HG03025 (cell line): ENCODE data around the gene KCNJ4.
"Not testable (repeated sequence)": the region's sequence is repeated elsewhere in the genome, so short reads cannot be mapped to it uniquely, and the experiment has no call there.

ENCODE experiments used
- ATAC-seq: cut with Tn5 transposase; IDR thresholded peaks from one replicate; pipeline ENCODE4 v1.9.1; 2021; ENCODE audit warnings: mild to moderate bottlenecking, moderate library complexity; ENCODE audit not compliant: unreplicated experiment, low FRiP score

KCNJ4 gene

GRCh38 chr22:38474003-38474607, 19.1 kb upstream of the KCNJ4 start:
- ATAC-seq = no peak

DNA sequence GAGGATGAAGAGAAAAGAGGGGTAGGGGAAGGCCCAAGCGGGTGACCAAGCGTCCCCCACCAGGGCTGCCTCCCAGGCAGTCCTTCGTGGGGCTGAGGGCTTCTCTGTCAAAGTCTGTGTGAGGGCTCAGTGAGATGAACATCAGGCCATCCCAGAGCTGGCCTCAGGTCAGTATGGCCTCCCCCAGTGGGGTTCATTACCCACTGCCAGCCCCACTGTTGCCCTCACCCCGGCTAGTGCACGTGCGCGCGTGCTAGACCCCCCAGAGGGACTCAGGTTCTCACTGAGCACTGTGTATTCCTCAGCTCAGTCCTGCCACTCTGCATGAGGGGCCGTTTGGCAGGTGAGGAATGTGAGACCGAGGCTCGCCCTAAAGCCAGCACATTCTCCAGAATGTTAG, 16.2 kb upstream of the KCNJ4 start:
- no peak for ATAC-seq

DNA sequence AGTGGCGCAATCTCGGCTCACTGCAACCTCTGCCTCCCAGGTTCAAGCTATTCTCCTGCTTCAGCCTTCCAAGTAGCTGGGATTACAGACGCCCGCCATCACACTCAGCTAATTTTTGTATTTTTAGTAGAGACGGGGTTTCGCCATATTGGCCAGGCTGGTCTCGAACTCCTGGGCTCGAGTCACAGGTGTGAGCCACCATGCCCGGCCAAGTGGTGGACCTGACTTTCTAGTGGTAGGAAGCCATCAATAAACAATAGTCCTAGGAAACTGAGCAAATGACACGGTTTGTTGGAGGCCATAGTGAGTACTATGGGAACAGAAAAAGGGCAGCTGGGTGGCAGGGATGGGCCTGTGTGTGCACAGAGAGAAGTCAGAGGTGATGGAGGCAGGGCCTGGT, 15.2 kb upstream of the KCNJ4 start:
- not testable (repeated sequence) for ATAC-seq

DNA sequence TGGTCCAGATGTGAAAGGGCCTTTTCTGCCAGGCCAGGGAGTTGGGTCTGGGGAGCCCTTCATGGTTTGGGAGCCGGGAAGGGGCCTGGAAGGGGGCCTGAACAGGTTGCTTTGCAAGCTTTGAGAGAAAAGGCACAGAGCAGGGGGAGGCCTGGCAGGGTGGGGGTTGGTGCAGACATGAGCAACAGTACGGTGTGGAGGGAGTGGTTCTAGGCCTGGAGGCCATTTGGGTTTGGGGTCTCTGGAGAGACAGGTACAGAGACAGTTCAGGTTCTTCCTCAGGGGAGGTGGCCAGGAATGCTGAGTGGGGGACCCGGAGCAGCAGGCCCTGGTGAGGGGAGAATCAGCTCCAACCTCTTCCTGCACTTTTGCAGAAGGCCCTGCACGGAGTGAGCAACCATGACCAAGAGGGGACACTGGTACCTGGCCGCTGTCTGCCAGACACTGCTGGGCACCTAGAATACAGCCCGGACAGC, 14.3 kb upstream of the KCNJ4 start:
- ATAC-seq = no peak

DNA sequence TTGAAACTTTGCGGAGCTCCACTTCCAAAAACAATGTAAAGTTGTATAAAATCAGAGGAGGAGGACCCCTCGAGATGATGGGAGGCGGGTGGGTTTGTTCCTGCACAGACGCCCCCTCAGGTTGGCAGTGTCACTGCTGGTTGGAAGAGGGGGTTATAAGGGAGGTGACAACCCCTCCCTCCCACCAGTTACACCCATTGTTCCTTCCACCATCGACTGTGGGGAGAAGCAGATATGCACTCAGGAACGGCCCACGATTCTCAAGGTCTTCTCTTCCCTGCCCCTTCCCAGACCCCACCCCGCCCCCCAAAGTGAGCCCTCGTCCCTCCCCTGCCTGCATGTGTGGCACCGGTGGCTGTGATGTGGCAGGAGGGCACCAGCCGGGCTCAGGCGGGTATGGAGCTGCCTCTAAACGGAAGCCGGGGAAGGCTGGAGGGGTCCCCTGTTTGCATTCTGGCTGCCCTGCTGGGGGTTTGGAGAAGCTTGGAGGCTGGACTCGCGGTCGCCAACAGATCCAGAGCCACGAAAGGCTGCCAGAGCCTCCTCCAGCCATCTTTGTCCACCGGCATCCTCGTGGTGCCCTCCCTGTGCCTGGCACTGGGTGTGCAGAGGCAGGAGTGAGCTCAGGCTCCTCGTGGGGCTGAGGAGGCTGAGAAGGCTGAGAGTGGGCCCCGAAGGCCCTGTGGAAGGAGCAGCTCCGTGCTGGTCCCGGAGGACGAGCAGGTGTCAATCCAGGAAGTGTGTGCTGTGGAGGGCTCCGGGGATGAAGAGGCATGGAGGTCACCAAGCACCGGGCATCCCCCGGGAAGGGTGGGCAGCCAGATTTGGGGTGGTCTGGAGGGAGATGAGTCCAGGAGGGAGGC, 13.7 kb upstream of the KCNJ4 start:
- ATAC-seq = no peak

DNA sequence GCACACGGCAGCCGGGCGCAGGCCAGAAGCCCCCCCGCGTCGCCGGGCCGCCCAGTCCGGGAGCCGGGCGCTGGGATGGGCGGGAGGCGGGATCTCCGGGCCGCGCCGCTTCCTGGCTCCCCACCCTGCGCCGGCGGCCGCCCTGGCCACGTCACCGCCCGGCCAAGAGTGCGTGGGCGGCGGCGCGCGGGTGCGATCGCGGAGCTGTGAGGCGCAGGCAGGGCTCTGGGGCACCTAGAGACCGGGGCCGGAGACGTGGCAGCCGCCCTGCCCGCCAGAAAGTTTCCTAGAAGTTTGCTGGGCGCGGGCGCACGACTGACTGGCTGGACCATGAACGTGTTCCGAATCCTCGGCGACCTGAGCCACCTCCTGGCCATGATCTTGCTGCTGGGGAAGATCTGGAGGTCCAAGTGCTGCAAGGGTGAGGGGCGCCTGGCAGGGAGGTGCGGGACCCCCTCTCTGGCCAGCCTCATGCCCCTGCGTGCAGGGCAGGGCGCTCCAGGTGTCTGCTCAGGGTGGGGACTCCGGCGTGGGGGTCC, 13.0 kb upstream of the KCNJ4 start, which contains the start of gene KDELR3:
TSS of gene KDELR3 (plus strand) at position 193 of the 539 bp plus-strand sequence. CDS start at position 331, 138 bp downstream.
- ATAC-seq = no peak

DNA sequence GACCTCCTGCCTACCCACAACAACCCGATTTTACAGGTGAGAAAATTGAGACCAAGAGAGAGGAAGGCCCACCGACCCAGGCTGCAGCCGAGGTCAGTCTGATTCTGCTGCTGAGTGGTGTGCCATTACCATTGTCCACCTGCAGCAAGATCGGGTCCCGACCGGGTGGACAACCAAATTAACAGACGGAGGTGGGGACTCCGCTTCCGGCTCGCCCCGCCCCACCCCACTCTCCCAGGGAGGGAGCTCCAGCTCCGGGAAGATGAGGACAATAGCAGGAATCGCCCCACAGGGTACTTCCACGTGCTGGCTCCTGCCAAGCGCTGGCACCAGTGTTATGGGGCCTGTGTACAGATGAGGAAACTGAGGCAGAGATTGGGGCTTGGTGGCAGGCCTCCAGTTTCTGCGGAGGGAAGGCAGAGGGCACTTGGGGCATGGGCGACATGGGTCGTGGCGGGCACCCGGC, 12.5 kb upstream of the KCNJ4 start:
- no peak for ATAC-seq

DNA sequence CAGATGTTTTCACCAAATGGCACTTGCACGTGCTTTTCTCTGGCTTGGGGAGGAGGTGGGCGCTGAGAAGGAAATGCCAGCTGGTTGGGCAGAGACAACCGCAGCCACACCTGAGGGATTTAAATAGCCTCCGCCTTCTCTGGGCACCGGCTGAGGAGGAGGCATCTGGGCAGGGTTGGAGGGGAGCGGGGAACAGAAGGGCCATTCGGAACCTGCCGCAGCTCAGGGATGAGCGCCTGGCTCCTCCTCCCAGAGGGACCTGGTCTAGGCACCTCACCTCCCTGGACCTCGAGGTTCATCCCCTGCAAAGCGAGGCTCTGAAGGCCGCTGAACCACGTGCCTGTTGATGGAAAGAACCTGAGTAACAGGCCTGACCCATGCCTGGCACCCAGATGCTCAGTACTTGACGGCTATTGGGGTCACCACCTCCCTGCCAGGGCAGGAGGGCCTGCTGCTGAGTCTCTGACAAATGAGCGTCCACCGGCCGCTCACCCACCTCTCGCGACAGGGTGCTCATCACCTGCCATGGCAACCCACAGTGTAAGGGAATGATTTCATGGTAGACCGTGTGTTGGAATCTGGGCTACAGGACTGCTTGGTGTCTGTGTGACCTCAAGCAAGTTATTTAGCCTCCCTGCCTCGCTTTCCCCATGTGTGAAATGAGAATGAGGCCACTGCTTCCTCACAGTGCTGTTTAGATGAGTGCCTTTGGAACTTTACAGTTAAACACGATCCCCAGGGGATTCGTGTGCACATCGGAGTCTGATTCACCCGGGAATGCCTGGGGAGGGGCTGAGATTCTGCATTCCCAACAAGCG, 10.9 kb upstream of the KCNJ4 start:
- ATAC-seq = no peak

DNA sequence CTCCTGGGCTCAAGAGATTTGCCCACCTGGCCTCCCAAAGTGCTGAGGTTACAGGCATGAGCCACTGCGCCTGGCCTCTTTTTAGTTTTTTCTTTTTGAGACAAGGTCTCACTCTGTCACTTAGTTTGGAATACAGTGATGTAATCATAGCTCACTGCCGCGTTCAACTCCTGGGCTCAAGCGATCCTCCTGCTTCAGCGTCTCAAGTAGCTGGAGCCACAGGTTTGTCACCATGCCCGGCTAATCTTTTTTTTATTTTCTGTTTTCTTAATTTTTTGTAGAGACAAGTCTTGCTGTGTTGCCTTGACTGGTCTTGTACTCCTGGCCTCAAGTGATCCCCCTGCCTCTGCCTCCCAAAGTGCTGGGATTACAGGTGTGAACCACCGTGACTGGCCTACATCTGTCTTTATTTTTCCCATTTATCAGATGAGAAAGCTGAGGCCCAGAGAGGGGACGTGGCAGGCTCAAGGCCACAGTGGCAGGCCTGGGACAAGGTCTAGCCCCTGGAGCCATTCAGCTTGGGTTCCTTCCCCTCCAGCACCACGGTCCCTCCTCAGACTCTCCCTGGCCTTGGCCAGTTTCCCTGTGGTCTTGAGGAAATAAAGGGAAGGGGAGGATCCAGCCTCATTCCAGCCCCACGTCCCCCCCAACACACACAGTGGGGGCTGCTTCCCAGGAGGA, 10.1 kb upstream of the KCNJ4 start:
- ATAC-seq = no peak

DNA sequence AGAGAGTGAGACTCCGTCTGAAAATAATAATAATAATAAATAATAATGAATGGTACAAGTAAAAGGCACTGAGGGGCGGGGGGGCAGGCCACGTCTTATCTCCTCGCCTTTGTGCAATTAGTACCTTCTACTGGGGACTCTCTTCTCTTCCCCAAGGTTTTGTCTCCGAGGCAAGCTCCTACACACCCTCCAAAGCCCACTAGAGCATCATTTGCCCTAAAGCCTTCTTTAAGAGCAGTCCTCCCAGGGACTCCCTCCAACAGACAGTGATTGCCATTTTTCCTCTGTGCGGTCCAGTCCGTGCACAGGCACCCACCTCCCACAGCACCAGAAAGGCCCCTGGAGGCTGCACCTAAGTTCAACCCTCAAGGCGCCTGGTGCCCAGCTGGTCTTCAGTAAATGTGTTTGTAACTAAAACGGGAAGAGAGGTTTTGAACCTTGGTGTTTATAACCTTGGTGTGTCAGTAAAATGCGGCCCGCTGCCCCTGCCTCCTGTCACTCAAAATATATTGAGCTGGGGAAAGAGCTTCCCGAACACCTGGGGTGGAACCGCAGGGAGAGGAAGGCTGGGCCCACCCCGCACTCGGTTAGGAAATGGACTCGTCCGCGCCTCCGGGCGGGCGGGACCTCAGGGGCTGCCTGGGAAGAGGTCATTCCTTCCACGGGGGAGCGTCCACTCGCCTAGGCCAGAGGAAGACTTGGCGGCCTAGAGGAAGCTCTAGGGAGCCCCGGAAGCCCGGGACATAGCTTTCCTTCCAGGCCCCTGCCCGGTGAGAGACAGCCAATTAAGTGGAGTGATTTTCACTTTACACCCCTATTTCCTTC, 8.2 kb upstream of the KCNJ4 start:
- ATAC-seq = no peak

DNA sequence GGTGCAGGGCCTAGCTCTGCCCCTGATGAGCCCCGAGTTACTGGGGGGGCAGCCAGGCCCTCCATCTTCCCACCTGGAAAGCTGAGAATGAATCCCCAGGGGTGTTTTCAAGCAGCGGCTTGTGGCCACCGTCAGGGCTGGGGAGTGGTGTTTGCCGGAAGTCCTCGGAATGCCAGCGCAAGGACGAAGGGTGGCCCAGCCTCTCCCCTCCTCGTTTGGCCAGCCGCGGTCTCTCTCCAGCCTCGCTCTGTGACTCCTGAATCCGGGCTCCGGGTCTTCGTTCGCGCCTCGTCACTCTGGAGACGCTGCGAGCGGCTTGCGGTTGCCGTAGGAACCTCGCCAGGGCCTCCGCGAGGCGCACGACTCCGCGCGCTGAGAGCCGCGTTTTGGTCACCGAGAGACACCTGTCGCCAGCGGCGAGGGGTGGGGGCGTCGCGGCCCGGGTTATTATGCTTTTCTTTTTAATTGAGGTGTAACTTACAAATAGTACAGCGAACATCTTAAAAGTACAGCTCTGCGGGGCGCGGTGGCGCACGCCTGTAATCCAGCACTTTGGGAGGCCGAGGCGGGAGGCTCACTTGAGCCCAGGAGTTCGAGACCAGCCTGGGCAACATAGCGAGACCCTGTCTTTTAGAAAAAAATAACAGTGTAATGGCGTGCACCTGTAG, 6.5 kb upstream of the KCNJ4 start:
- no peak for ATAC-seq

GRCh38 chr22:38461057-38461413, 6.0 kb upstream of the KCNJ4 start:
- no peak for ATAC-seq

DNA sequence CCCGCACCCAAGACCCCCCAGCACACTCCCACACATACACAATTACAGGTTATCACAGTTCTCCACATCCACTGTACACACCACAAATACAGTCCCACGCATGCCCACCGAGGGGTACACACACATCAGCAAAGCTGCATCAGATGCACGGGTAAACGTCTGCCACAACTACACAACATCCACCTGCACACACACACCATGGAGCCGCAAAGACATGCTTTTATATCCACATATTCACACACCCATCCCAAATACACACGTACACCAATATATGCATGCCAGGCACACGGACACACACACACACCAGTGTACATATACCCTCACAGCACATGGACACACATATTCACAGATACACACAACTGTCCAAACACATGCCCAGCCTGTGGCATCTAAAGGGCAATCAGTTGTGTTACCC, 5.4 kb upstream of the KCNJ4 start:
- ATAC-seq = no peak

DNA sequence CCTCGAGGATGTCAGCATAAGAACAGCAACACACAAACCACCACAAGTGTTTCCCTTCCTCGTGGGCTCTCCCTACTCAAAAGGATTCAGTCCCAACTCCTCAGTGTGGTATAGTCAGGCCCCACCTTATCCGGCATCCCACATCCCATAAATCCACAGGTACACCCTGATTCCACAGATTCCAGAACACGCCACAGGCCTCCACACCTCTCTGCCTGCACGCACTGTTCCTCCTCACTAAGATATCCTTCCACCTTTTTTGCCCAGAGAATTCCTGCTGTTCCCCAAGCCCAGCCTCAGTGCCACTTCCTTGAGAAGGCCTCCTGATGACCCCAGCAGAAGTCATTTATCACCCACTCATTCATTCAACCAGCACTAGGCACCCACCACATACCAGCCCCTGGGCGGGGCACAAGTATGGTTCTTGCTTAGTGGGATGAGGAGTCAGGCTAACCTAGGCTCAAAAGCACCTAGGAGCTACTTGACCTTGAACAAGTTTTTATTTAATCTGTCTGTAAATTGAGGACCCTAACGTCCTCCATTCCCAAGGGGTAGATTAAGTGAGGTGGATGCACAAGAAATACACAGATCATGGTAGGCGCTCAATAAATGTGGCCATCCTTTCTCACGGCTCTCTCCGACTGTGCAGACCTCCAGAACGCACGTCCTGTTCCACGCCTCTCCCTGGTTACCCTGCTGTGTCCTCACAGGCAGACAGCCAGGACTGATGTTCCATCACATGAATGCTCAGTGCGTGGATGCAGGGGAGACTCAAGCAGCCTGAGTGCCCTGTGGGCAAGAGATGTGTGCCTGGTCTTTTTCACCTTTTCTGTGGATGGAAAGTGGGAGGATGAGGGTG, 2.1 kb upstream of the KCNJ4 start:
- ATAC-seq = no peak

DNA sequence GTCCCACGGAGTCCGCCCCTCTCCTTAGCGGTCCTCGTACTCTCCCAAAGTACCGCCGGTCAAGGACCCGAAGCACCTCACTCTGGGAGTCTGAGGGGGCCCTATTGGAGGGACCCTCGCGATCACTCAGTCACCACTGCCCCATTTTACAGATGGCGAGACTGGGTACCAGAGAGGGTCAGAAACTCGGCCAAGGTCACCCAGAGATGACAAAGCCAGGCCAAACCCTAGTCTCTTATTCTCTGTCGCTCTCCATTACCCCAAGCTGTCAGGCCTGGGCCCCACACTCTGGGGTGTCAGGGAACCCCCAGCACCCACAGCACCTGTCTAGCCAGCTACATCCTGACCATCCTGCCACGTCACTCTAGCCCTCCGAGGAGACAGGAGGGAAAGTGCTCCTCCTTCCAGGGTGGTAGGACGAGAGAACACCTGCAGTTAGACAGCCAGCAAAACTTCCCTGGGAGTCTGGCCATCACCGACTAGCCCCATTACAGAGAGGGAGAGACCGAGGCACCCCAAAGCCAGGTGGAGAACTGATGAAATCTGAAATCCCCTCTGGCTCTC, 1.4 kb upstream of the KCNJ4 start:
- no peak for ATAC-seq

- no peak for ATAC-seq
These were observed 702 bp upstream of the KCNJ4 start for GRCh38 chr22:38455530-38456271.
